Measurements from ENCODE around the gene TRABD2B.

TRABD2B gene

DNA sequence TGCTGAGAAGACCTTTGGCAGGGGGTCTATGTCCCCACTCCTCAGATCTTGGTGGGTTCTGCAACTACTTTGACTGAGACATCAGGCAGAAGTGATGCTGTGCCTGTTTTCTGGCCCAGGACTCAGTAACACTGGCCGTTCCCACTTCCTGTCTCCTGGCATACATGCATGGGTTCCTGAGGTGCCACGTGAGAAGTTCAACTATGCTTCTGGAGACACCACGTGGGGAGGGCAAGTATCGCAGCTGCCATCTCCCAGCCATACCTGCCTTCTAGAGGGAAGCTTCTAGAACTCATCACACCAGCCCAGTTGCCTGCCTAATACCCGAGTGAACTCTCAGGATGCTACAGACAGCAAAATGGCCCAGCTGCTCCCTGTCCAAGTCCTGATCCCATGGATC lies 65.8 kb downstream of the TRABD2B start:
- DNase-seq, result no peak

- no peak for DNase-seq
Observed at GRCh38 chr1:47930210-47930840, 66.9 kb downstream of the TRABD2B start.

DNA sequence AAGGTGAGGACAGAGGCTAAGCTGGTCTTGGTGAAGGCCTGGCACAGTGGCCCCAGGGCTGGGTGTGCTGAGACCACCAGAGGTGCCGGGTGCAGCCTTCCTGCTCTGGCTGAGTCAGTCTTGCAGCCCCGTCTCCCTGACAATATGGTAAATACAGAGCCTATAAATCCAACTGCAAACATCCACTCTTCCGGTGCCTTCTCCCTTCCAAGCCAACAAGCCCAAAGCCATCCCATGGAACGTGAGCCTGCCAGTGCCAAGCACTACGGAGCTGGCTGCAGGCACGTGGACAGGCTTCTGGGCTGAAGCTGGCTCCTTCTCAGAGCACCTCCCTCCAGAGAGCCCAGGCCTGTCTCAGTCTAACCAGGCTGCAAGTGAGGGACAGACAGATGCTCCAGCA lies 70.0 kb downstream of the TRABD2B start:
- DNase-seq, result no peak

DNA sequence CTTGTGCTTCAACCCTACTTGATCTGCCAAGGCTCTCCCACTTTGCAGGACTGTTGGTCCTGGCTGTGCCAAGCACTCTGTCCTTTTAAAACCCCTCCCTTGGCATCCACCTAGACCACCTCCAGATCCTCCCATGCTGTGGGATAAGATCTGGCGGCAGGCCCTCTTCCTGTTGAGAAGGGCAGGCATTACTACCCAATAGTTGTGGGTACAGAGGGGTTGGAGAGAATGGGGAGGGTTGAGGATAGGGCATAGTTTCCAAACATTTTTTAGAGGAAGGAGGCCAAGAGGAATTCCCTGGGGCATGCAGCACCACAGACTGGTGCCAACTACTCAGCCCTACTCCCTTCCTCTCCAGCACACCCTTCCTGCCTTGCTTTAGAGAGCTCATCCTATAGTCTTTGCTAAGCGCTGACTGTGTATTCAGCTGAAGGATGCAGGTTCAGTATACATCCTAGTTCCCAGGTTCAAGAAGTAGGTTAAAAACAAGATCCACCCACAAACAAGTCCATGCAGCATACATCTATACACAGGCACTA lies 70.7 kb downstream of the TRABD2B start:
- DNase-seq, result no peak

DNA sequence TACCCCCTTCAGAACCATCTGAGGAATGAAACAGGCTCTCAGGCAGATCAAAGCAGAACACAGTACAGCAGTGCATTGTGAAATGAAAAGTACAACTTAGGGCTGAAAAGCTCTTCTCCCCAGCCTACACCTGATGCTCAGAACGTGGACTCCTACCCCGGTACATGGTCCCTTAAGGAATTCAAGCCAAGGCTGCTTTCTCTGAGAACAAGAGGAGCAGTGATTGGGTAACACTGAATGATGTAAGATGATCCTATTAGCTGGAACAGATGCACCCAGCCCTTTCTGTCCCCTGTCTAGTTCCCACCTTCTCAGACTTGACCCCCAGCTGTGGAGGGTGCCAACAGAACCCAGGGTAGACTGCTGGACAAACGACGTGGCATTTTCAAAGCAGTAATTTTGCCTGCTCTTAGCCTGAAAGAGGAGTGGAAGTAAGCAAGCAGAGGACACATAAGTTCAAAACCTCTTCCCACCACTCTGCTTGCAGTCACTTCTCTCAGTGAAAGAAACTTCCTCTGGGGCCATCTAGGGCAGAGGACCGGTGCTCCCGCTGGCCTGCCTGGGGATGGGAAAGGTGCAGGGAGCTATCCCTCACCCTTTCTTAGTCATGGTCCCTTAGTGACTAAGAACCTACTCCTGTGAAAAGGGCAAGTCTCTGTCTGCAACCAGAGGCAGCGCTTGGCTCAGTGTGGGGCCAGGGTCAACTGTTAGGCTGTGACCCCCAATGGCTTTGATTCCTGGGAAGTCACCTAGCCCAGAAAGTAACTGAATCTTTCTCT lies 72.7 kb downstream of the TRABD2B start:
- no peak for DNase-seq

DNA sequence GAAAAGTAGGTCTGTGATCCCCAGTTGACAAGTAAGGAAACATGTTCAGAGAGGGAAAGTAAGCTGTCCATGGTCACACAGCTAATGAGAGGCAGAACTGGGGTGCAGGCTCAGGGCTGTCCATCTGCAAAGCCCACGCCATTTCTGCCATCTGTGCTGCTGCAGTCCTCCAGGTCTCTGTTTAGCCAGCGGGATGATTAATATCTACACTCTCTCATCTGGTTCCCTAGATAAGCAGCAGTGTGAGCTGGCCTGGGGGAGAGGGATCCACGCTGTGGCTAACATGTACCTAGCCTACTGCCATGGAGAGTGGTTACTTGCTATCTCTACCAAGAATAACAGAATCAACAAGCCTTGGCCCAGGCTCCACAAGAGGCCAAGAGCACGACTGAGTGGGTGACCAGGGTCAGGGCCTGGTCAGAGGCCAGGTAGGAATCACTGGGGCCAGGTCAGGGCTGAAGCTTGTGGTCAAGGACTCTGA lies 75.2 kb downstream of the TRABD2B start:
- DNase-seq, result no peak

DNA sequence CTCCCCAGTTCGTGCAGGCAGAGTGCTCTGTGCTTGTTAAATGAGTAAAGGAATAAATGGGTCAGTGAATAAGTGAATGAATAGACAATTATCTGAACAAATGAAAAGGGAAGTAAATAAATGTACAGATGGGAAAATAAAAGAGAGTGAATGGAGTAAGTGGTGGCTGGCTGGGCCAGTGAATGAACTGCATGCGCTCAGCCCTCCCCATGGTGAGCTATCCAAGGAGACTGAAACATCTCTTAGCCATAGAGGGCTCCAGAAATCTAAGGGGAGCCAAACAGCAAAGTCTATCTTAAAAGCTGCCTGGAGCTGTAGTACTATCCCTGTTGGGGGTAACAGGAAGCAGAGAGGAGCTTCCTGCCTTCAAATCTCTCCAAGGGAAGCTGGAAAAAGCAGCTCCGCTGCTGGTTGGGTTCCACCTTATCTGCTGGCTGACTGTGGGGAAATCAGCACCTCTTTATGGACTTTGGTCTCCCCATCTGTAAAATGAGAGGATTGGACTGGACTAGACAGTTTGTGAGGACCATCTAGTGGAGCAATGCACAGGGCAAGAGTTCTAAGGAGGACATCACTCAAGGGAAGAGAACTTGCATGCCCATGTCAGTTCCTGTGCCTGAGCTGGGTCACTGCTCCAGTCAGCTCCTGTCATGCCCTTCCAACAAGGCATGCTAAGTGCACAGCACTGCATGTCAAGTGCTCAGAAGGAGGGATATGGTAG lies 77.9 kb downstream of the TRABD2B start:
- no peak for DNase-seq

- DNase-seq, result no peak
Observed at GRCh38 chr1:47918257-47918867, 78.8 kb downstream of the TRABD2B start.

- no peak for DNase-seq
Observed at GRCh38 chr1:47917687-47918086, 79.5 kb downstream of the TRABD2B start.

- DNase-seq, result no peak
Observed at GRCh38 chr1:47915677-47916353, 81.4 kb downstream of the TRABD2B start.

- no peak for DNase-seq
Observed at GRCh38 chr1:47914952-47915676, 82.1 kb downstream of the TRABD2B start.

- DNase-seq, result no peak
Observed at GRCh38 chr1:47914218-47914938, 82.8 kb downstream of the TRABD2B start.

- no peak for DNase-seq
Observed at GRCh38 chr1:47913225-47913823, 83.9 kb downstream of the TRABD2B start.

DNA sequence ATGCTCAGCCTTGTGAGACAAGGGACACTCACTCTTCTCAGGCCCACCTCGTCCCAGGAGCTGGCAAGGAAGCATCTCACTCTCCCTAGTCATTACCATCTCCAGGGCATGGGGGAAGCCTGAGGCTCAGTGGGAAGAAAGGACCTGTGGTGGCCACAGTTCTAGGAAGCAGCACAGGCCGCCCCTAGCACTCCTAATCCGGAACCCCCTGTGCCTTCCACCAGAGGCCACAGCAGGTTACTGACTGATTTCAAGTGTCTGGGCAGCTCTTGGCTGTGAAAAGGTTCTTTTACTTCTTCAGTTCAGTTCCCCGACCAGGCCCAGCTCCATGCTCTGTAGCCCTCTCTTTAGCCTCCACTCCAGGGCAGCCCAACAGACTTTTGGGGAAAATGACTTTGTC lies 84.4 kb downstream of the TRABD2B start:
- no peak for DNase-seq

- DNase-seq, result no peak
Observed at GRCh38 chr1:47911892-47912291, 85.3 kb downstream of the TRABD2B start.

- no peak for DNase-seq
Observed at GRCh38 chr1:47911424-47911823, 85.8 kb downstream of the TRABD2B start.

DNA sequence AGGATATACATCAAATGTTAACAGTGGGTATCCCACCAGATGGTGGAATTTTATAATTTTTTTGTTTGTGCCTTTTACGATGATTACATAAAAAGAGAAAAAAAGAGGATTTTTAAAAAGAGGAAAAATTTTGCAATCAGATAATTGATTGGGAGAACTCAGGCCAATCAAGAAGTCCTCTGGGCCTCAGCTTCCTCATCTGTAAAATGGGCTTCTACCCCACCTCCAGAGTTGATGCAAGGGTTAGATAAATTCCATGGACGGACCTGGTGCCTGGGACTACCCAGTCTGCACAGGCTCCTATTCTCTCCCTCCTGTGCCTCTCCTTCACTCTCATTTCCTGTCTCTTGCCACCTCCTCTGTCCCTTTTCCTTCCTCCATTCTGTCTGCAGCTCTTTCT lies 88.9 kb downstream of the TRABD2B start:
- DNase-seq, result no peak

DNA sequence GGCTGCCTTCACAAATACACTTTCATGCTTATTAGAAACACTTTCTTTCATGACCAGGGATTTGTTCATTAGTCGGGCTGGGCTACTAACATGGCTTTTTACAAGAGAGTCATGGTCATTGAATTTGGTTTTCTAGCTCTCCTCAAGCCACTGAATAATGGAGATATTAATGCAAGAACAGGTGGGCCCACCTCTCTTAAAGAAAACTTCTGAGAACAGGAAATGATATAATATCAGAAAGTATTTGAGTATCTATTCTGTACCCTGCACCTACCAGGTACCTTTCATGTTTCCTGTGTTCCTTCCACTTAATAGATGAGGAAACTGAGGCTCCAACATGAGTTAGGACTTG lies 90.0 kb downstream of the TRABD2B start:
- DNase-seq, result no peak

DNA sequence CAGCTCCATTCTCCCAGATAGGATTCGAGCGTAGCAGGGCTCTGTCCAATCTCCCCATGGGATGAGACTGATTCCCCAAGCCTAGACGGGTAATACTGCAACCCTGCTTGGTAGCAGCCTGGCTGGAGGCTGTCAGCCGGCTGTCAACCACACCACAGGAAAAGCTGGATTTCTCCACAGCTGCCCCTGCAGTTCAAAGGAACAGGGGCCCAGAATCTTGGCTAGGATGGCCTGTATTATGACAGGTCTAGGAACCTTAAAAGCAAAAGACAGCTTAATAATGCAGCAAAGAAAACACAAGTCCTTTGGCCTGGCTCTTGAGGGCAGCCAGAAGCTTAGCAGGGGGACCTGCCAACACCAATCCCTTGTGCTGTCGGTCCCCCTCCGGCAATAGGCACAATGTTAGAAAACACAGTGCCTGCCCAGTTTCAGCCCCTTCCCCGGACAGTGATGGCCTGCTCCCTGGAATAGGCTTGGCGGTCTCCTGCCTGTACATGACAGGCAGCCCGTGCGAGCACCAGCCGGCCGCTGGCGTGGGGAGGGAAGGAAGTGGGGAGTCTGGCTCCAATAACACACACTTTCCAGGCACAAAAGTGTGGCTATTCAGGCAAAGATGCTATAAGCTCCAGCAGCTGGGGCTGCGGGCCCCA lies 90.5 kb downstream of the TRABD2B start:
- DNase-seq, result no peak

DNA sequence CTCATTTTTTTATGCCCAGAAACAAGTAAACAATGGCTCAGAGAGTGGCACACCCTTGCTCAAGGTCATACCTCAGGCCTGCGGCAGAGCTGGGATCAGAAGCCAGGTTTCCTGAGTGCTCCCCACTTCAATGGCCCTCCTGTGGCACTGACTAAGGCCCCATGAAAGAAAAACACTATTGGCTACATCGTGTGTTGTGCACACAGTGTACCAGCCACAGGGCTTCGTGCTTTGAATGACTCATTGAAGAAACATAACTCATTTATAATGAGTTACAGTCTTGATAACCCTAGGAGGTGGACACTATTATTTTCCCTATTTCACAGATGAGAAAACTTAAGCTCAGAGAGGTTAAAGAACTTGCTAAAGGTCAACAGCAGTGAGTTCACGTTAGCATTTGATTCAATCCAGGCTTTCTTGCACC lies 91.2 kb downstream of the TRABD2B start:
- no peak for DNase-seq

Data from right hindlimb (tissue), 1 donor.